Measurements from ENCODE around the gene B3GALT6.

DNA sequence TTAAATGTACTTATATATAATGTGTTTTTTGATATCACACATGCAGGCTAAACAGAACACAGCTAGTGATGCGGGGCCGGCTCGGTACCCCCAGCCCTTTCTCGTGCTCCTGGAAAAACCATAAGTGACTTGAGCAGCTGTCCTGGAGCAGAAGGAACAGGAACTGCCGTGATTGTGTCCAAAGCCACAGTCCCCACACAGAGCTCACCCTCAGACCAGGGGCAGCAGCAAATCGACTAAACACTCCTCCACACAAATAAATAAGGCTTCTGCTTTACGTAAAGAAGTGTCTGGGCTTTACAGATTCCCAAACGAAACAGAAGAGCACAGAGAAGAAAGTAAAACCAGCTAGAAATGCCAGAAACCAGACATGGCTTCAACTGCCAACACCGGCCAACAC is 32.0 kb downstream of the B3GALT6 start:
- TF ChIP-seq, protein P1, sequence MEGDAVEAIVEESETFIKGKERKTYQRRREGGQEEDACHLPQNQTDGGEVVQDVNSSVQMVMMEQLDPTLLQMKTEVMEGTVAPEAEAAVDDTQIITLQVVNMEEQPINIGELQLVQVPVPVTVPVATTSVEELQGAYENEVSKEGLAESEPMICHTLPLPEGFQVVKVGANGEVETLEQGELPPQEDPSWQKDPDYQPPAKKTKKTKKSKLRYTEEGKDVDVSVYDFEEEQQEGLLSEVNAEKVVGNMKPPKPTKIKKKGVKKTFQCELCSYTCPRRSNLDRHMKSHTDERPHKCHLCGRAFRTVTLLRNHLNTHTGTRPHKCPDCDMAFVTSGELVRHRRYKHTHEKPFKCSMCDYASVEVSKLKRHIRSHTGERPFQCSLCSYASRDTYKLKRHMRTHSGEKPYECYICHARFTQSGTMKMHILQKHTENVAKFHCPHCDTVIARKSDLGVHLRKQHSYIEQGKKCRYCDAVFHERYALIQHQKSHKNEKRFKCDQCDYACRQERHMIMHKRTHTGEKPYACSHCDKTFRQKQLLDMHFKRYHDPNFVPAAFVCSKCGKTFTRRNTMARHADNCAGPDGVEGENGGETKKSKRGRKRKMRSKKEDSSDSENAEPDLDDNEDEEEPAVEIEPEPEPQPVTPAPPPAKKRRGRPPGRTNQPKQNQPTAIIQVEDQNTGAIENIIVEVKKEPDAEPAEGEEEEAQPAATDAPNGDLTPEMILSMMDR (IDR thresholded peaks at IDR 0.05) = no peak
- TF ChIP-seq POLR2A (IDR thresholded peaks at IDR 0.05) = no peak
